LNCAP (cell line): ENCODE measurements around the gene RIPOR3.

ENCODE experiments used
- TF ChIP-seq, protein P1 (sequence below): fragments of 450-650 bp; IDR thresholded peaks from 2 replicates; pipeline ENCODE4 v1.5.1; 2017; ENCODE audit warnings: mild to moderate bottlenecking

Gene RIPOR3

DNA sequence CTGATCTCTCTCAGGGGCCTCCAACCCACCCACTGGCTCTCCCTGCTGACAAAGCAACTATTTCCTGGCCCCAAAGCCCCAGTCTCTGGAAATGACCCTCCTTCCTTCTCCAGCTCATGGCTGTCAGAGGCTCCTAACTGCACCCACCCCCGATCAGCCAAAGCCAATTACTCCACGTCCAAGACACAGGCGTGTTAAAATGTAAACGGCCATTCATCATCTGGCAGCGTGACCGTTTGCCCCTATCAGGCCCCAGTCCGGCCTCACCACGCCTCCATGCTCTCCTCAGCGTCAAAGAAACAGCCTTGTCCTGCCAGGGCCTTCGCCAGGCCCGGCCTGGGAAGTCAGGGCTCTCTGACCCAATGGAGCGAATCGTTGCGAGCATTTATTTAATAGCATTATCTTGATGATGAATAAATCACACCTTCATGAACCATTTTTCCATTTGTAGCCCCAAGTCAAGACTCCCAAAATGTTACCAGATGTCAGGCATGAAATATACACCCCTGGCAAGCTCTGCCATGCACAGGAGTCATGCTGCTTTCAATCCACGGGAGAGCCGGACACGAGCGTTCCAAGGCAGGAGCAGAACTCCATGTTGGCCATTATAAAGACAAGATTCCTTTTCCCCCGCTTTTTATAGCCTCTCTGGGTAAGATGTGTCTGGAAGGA lies 17.7 kb downstream of the RIPOR3 start:
- TF ChIP-seq, protein P1, sequence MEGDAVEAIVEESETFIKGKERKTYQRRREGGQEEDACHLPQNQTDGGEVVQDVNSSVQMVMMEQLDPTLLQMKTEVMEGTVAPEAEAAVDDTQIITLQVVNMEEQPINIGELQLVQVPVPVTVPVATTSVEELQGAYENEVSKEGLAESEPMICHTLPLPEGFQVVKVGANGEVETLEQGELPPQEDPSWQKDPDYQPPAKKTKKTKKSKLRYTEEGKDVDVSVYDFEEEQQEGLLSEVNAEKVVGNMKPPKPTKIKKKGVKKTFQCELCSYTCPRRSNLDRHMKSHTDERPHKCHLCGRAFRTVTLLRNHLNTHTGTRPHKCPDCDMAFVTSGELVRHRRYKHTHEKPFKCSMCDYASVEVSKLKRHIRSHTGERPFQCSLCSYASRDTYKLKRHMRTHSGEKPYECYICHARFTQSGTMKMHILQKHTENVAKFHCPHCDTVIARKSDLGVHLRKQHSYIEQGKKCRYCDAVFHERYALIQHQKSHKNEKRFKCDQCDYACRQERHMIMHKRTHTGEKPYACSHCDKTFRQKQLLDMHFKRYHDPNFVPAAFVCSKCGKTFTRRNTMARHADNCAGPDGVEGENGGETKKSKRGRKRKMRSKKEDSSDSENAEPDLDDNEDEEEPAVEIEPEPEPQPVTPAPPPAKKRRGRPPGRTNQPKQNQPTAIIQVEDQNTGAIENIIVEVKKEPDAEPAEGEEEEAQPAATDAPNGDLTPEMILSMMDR: no peak

DNA sequence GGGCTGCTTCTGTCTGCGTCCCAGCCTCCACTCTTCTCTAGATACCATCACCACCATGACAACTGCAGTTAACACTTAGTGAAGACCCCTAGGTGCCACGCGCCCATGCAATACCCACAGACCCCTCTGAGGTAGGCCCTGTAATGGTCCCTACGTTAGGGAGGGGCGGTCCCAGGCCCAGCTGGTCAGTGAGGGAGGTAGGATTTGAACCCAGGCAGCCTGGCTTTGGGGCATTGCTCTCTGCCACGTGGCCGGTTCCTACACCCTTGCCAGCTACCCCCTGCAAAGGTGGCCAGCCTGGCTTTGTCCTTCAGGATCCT lies 18.2 kb downstream of the RIPOR3 start:
- TF ChIP-seq, protein P1: no peak

DNA sequence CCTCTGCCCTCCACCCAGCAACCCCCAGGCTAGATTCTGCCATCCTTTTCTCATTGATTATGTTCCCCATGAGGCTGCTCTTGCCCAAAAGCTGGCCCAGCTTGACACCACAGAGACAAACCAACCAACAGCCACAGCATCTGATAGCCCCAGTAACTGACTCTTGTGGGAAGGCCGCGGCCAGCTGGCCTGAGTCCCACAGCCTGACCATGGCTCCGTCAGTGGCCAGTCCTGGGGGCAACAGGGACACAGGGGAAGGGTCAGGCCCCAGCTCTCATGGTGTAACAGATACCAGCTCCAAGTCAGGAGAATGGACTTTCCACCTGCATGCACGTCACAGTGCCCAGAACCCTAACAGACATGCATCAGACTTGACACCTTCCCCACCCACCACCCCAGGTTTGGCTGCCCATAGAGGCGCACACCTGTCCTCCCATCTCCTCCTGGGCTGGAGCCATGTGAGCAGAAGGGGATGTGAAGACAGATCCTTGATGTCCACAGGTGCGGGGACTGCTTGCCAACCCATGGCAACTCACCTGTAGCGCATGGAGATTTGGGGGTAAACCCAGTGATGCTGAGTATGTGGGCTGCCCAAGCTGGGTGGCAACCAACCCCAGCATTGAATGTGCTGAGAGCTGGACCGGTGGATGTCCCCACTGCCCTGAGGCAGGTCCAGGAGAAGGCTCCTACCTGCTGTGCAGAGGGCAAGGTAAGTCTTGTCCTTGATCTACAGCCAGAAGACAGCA lies 18.8 kb downstream of the RIPOR3 start:
- TF ChIP-seq, protein P1: no peak

- TF ChIP-seq, protein P1: no peak
These were observed 19.7 kb downstream of the RIPOR3 start for GRCh38 chr20:50671626-50672025.

- TF ChIP-seq, protein P1: no peak
These were observed 21.0 kb downstream of the RIPOR3 start for GRCh38 chr20:50670126-50670862.

DNA sequence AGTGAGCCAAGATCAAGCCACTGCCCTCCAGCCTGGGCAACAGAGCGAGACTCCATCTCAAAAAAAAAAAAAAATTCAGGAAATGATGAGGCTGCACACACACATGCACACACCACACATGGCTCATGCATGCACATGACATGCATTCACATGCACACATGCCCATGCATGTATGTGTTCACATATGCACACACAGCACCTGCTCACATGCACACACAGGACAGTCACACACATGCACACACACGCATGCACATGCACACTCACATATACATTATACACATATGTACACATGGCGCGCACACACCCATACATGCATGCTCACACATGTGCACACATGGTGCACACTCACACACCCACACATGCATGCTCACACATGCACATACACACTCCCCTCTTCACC lies 22.5 kb downstream of the RIPOR3 start:
- TF ChIP-seq, protein P1: no peak

DNA sequence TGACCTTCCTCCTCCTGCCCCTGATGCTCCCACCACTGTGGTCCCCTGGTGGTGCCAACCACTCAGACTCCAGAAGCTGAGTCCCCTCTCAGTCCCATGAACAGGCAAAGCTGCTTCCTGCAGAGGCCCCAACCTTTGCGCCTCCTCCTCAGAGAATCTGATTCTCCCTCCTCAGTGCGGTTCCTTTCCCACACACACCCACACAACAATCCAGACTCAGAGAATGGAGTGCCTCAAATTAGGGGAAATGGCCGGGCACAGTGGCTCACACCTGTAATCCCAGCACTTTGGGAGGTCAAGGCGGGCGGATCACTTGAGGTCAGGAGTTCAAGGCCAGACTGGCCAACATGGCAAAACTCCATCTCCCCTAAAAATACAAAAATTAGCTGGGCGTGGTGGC lies 23.0 kb downstream of the RIPOR3 start:
- TF ChIP-seq, protein P1: no peak
